ENCODE results near the gene ITSN1.
"Not testable (repeated sequence)": the region's sequence is repeated elsewhere in the genome, so short reads cannot be mapped to it uniquely, and the experiment has no call there.

Gene ITSN1

GRCh38 chr21:33844104-33844889 is 202.0 kb downstream of the ITSN1 start:
- no peak for DNase-seq

- DNase-seq, result no peak
Observed at GRCh38 chr21:33844890-33845205, 202.5 kb downstream of the ITSN1 start.

- DNase-seq, result no peak
Observed at GRCh38 chr21:33846141-33846540, 203.8 kb downstream of the ITSN1 start.

GRCh38 chr21:33847588-33848248 is 205.4 kb downstream of the ITSN1 start:
- no peak for DNase-seq

DNA sequence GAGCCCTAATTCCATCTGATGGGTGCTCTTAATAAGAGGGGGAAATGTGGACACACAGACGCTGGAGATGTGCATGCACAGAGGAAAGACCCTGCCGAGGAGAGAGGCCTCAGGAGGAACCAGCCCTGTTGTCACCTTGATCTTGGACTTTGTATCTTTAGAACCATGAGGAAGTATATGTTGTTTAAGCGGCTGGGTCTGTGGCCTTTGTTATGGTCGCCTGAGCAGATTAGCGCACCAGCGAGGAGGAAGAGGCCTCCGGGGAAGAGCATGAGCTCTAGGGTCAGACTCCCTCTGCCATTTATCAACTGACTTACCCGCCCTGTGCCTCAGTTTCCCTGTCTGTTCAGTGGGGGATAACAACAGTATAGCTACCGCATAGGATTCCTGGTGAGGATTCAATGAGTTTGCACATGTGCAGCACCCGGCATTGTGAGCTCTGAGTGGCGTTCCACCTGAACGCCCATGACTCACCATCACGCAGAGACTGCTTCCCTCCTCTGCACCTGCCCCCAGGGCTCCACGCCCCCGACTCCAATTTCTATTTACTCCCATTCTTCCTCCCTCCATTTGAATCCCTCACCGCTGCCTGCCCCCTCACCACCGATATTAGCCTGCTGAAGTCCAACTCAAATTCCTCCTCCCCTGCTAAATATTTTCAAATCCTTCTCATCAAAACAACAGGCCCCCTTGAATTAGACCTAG is 206.1 kb downstream of the ITSN1 start:
- DNase-seq, result no peak

- no peak for DNase-seq
Observed at GRCh38 chr21:33849834-33850233, 207.5 kb downstream of the ITSN1 start.

DNA sequence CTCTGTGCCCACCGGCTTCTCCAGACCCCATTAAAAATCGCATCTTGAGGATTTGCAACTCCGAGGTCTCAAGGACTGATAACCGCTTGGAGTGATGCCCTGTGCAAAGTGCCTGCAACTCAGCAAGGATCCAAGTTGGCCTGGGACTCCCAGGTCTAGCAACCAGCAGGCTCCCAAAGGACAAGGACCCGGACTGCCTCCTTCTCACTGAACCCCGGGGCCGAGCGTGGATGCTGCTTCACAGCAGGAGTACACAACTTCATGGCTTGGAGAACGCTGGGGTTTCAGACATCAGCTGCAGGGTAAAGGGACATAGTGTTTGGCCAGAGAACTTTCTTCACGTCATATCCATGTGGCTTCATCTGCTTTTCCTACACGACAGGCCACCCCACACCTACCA is 208.1 kb downstream of the ITSN1 start:
- DNase-seq, result no peak

GRCh38 chr21:33850985-33851384 is 208.7 kb downstream of the ITSN1 start:
- DNase-seq, result no peak

DNA sequence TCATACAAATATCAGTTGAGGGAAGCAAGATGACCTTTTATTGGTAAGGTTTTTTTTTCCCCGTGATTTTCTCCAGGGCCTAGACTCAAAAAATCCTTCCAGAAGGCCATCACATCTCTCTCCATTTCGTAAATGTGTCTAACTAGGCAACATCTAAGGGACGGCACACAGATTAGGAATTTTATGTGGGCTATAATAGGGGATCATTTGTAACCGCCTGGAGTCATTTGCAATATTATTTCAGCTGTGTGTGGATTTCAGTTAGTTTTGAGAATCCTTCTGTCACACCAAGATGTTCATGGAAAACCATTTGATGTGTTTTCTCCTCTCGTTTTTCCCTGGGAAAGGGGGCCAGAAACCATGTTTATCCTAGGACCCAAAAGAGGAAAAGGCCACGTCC is 210.2 kb downstream of the ITSN1 start:
- DNase-seq, result no peak

- DNase-seq, result no peak
Observed at GRCh38 chr21:33854604-33855003, 212.3 kb downstream of the ITSN1 start.

DNA sequence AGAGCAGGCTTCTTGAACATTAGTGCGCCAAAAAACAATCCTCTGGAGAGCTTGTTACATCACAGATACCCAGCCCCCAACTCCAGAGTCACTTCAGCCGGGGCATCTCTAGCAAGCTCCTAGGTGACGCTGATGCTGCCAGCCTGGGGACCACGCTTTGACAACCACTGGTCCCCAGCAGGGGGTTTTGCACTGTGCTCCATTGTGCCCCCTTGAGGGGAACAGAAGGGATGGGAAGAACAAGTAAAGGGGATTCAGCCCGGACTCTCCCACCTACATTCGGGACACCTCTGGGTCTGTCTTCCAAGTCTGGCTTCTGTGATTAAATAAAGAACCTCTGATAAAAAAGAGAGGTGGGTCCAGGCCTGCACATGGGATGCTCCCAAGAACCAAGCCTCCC is 212.9 kb downstream of the ITSN1 start:
- DNase-seq, result no peak

DNA sequence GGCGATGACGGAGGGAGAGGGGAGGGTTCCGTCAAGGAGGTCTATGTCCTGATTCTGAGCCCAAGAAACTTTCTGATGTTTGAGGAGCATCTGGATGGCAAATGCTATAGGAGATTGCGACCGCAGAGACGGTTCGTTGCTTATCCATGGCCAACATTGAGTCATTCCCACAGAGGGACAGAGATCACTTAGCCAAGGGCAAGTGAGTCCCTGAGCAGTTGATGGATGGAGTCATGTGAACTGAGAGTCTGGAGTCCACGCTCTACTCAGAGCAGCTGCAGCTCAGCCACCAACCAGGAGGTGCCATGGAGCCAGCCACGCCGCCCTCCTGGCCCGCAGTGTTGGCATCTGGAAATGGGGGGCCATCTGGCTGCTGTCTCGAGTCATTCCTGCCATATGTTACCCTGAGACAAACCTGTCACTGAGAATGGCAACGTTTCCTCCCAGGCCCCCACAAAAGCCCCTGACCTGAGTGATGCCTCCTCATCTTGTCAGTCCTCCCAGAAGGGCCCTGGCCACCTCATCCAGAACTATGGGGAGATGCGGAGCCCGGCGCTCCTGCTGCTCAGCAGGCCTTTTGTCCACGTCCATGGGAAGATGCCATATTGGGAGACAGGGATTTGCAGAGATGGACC is 214.7 kb downstream of the ITSN1 start:
- DNase-seq, result no peak

DNA sequence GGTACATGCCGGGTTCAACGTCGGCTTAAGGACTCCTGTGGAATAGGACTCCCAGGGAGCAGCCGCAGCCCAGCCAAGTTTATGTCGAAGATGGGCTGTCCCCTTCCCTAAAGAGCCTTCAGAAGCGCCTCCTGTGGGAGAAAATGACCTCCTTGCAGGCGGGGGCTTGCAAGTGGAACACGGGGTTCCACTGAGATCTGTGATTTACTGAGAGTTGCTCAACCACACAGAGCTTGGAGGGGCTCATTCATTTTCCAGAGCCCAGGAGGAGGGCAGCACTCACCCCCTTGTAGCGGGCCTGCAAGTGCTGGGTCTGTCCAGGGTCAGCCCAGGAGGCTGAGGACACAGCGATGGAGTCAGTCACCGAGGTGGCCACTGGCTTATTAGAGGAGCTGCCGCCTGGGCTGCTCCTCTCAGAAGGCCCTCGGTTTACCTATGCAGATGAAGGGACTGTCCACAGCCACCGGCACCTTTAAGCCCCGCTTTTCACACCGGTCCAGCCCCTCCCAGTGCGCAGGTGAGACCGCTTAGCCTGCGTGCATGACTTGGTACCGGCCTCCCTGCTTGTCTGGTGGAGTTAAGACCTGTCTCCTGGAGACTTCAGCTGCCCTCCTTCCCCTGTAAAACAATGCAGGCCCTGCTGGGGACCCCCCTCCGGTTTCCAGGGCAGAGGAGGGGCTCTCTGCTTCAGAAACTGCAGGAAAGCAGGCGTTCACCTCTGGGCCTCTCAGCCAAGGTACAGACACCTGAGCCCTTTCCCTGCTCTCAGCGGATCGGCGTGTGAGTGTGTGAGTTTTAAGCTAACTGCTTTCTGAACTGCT is 215.8 kb downstream of the ITSN1 start:
- no peak for DNase-seq

DNA sequence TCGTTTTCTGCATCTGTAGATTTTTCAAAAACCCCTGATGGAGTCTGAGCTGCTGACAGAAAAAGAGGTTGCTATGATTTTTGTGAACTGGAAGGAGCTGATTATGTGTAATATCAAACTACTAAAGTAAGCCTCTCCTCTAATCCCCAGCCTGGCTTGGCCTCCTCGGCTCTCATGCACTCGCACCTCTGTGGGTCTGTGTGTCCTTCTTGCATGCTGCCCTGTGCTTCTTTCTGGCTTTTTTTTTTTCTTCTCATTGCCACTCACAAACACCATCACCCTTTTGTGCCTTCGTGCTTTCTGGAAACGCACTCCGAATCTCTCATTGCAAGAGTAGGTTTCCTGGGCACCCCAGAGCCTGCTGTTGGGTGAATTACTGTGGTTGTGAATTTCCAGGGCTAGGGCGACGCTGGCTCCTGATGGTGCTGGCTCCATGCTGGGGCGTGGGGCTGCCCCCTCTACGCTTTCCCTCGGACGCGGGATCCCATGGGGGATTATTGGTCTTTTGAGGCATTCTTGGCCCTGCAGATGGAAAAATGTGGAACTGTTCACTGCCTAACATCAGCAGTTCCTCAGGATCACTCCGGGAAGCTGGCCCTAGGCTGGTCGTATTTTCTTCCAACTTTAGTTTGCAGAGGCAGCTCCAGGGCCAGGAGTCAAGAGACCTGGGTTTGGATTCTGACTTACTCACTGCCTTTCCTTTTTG is 216.5 kb downstream of the ITSN1 start:
- no peak for DNase-seq

DNA sequence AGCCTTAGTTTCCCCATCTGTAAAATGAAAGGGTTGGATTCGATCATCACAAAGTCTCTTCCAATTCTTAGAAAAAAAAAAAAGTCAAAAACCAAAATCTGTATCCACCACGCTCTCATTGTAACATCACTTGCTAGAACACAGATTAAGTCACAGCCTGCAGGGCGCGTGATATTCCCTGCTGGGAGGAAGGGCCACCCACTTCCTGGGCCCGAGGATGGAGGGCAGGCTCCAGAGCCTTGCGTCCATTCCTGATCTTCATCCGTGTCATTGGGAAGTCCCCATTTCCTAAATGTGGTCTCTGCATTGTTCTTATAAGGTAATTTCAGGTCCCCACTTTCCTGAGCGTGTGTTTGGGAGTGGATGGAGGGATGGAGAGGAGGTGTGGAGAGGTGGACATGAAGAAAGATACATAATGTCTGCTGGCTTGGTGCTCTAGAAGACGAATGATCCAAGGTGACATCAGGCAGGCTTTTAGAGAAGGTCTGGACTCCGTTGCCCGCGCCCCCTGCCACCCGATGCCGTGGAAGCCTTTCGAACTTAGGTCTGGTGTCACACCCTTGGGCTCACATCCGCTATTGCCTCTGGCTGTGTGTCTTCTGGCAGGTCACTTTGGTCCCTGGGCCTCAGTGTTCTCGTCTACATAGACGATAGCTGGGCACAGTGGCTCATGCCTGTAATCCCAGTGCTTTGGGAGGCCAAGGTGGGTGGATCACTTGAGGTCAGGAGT is 217.2 kb downstream of the ITSN1 start:
- no peak for DNase-seq

DNA sequence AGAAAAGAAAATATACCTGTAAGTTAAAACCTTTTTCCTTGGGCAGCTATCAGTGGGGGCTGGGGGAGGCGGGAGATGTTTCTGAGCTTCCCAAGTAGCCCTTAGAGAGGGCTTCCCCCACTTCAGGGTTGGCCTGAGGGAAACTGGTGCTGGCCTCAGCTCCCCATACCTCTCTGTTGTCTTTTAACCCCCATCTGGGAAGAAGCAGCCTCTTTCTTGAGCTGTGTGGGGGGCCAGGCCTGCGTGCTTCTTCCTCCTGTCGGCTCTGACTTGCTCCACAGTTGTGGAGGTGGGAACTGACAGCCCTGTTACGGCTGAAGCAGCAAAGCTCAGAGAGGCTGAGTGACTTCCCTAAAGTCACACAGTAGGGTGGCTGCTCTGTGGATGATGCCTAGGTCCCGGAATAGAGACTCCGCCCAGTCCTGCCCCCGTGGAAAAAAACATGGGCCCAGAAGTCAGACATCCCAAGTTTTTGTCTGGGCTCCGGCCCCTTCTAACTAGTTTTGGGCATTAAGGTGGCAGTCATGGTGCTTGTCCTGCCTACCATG is 218.1 kb downstream of the ITSN1 start:
- DNase-seq, result no peak

DNA sequence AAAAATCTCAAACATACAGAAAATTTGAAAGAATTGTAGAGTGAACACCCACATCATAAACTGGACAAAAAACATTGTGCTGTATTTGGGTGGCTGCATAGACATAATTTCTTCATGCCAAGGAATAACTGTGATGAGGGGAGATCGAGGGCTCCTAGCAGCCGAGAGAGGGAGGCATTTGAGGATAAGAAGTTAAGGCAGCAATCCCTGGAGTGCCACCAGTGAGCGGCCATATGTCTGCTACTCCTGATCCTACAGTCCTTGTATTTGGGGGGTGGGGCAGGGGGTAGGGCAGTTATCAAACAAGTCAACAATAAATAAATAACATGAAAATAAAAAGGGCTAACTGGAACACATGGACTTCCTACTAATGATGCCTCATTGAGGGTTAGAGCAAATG is 218.8 kb downstream of the ITSN1 start:
- DNase-seq, result no peak

DNA sequence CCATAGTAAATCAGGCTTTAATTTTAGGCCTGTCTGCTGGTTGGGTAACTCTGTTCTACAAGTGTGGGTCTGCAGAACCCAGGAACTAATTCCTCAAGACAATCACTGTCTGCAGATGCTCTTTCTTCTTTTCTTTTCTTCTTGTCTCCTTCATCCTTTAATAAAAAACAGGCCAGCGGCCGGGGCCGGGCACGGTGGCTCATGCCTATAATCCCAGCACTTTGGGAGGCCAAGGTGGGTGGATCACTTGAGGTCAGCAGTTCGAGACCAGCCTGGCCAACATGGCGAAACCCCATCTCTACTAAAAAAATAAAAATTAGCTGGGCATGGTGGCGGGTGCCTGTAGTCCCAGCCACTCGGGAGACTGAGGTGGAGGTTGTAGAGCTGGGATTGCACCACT is 220.9 kb downstream of the ITSN1 start:
- not testable (repeated sequence) for DNase-seq

DNA sequence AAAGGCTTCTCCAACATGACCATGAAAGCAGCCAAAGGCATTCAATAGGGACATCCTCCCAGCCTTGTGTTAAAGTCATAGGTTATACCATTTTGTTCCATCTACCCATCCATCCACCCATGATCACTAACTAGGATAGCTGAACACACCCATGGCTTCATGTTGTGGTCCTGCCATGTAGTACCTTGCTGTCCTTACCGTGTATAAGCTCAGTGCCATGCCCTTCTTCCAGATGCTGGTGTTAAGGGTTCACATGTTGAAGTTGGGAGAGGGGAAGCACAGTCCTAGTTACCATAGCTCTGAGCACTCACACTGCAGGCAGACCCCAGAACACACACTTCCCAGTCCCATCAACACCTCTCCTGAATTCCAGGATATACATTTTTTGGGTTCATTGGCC is 221.8 kb downstream of the ITSN1 start:
- DNase-seq, result no peak

DNA sequence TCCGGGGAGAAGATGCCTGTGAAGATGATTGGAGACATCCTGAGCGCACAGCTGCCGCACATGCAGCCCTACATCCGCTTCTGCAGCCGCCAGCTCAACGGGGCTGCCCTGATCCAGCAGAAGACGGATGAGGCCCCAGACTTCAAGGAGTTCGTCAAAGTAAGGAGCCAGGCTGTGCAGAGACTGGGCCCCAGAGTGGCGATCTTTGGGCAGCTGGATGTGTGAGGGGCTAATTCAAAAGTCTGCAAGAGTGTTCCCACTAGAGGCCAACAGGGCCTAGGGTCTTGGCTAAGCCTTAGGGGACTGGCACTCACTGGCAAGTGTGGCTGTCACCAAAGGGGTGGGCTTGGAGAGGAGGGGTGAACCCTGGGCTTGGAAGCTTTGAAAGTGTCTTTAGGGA is 222.9 kb downstream of the ITSN1 start:
- DNase-seq, result no peak

Measured in inflammatory macrophage (primary cell).